Effector CD8-positive, alpha-beta T cell (primary cell): ENCODE results near the gene CHMP1A.

Experiments used
- DNase-seq: peaks from one replicate; lab custom pipeline; 2025; lab: John Stamatoyannopoulos, UW

Gene CHMP1A

GRCh38 chr16:89602952-89603590 lies 54.4 kb downstream of the CHMP1A start:
- DNase-seq: no peak

- DNase-seq: no peak
These were observed 55.1 kb downstream of the CHMP1A start for GRCh38 chr16:89602273-89602951.

GRCh38 chr16:89601906-89602272 lies 55.6 kb downstream of the CHMP1A start:
- DNase-seq: no peak

GRCh38 chr16:89600956-89601355 lies 56.6 kb downstream of the CHMP1A start:
- DNase-seq: no peak

- no peak for DNase-seq
These were observed 57.1 kb downstream of the CHMP1A start for GRCh38 chr16:89600427-89600826.

- no peak for DNase-seq
These were observed 57.6 kb downstream of the CHMP1A start for GRCh38 chr16:89599902-89600301.

- DNase-seq: no peak
These were observed 58.1 kb downstream of the CHMP1A start for GRCh38 chr16:89599451-89599858.

GRCh38 chr16:89598199-89598598 lies 59.3 kb downstream of the CHMP1A start:
- no peak for DNase-seq

- DNase-seq: no peak
These were observed 60.4 kb downstream of the CHMP1A start for GRCh38 chr16:89596957-89597649.

GRCh38 chr16:89596061-89596689 lies 61.3 kb downstream of the CHMP1A start:
- no peak for DNase-seq

- no peak for DNase-seq
These were observed 62.0 kb downstream of the CHMP1A start for GRCh38 chr16:89595330-89596060.
